ENCODE measurements around the gene TBC1D22A. TPM values are rescaled to one million over a fixed set of nuclear protein-coding genes. Genes with fewer than 3 reads are reported as not detected.

TBC1D22A gene
- total RNA-seq, 1 donor, result 17.7 TPM

DNA sequence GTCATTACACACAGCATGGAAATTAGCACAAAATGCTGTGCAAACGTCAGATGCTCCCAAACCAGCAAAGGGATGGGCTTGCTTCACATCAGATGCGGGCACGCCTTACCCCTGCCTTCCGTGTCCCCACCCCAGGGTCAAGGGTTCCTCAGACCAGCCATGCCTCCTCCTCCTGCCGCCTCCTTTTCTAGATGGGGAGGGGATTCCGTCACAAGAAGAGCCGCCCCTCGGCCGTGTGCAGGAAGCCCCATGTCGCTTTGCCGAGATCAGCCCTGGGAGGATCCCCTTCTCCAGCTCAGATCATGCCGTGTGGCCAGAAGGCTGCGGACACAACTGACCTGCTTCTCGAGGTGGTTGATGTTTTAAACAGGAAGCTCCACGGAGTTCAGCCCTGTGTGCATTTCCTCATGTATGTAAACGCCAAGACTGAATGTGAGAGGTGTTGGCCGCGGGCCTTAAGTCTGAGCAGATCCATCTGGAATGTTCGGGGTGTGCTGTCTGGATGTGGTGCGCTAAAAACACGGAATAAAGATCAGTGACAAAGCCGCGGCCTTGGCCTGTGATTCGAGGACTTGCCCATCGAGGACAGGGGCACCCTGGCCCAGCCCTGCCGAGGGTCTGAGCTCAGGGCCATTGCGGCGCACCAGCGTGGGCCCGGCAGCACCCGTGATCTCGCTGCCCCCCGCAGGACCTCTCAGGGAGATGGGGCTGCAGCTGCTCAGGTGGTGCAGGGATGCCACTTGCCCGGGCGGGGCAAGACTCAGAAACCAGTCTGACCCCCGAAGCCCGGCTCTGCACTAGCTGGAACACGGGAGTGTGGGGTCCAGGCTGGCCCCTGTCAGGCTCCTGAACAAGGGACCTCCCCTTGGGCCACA is 412.9 kb downstream of the TBC1D22A start:
- Histone ChIP-seq H3K27ac (ENCODE audit: low read depth, low read length) (no peak overlapping the region), H3K4me2 (ENCODE audit: insufficient read depth, low read length) (no peak overlapping the region)
- DNase-seq (ENCODE audit: insufficient read length, low spot score, missing footprints), result peak; percentile 66

GRCh38 chr22:47176026-47176389 is 413.6 kb downstream of the TBC1D22A start:
- Histone ChIP-seq H3K4me1 (ENCODE audit: insufficient read depth, low read length) (no peaks in the 10 kb centered on the region), H3K27me3 (ENCODE audit: insufficient read depth, low read length) (no peaks in the 10 kb centered on the region), H3K36me3 (ENCODE audit: insufficient read depth, low read length) (no peaks in the 10 kb centered on the region), H3K4me3 (ENCODE audit: insufficient read depth, low read length) (no peak overlapping the region), H4K20me1 (ENCODE audit: insufficient read depth, low read length) (no peaks in the 10 kb centered on the region), H3K4me2 (ENCODE audit: insufficient read depth, low read length) (no peak overlapping the region), H3K9me3 (ENCODE audit: low read depth, low read length) (no peaks in the 10 kb centered on the region), H3K79me2 (ENCODE audit: insufficient read depth, low read length) (no peaks in the 10 kb centered on the region), H3K27ac (ENCODE audit: low read depth, low read length) (no peak overlapping the region), H2AFZ (ENCODE audit: low read length) (no peak overlapping the region)
- TF ChIP-seq CTCF (IDR thresholded peaks at IDR 0.05; ENCODE audit: extremely low read depth, low read depth, low read length), result no peak
- peak; percentile 76 for DNase-seq (ENCODE audit: insufficient read length, low spot score, missing footprints)

More for the DNA sequence above, 412.9 kb downstream of the TBC1D22A start:
- no peaks in the 10 kb centered on the region for H3K36me3 ChIP-seq (ENCODE audit: insufficient read depth, low read length)
- no peak for TF ChIP-seq CTCF (IDR thresholded peaks at IDR 0.05; ENCODE audit: extremely low read depth, low read depth, low read length)
- no peaks in the 10 kb centered on the region for H4K20me1 ChIP-seq (ENCODE audit: insufficient read depth, low read length)
- no peaks in the 10 kb centered on the region for H3K27me3 ChIP-seq (ENCODE audit: insufficient read depth, low read length)
- H3K9me3 ChIP-seq (ENCODE audit: low read depth, low read length), result no peaks in the 10 kb centered on the region
- no peak overlapping the region for H2AFZ ChIP-seq (ENCODE audit: low read length)
- no peaks in the 10 kb centered on the region for H3K4me1 ChIP-seq (ENCODE audit: insufficient read depth, low read length)
- no peak overlapping the region for H3K4me3 ChIP-seq (ENCODE audit: insufficient read depth, low read length)
- no peaks in the 10 kb centered on the region for H3K79me2 ChIP-seq (ENCODE audit: insufficient read depth, low read length)

- DNase-seq (ENCODE audit: insufficient read length, low spot score, missing footprints), result peak; percentile 73
- no peak for TF ChIP-seq CTCF (IDR thresholded peaks at IDR 0.05; ENCODE audit: extremely low read depth, low read depth, low read length)
- H3K4me3 ChIP-seq (ENCODE audit: insufficient read depth, low read length), result no peak overlapping the region
- H3K4me2 ChIP-seq (ENCODE audit: insufficient read depth, low read length), result no peak overlapping the region
- no peaks in the 10 kb centered on the region for H3K4me1 ChIP-seq (ENCODE audit: insufficient read depth, low read length)
- no peaks in the 10 kb centered on the region for H3K79me2 ChIP-seq (ENCODE audit: insufficient read depth, low read length)
- no peaks in the 10 kb centered on the region for H3K27me3 ChIP-seq (ENCODE audit: insufficient read depth, low read length)
- H2AFZ ChIP-seq (ENCODE audit: low read length), result no peak overlapping the region
- H3K27ac ChIP-seq (ENCODE audit: low read depth, low read length), result no peak overlapping the region
- H3K36me3 ChIP-seq (ENCODE audit: insufficient read depth, low read length), result no peaks in the 10 kb centered on the region
- no peaks in the 10 kb centered on the region for H4K20me1 ChIP-seq (ENCODE audit: insufficient read depth, low read length)
- H3K9me3 ChIP-seq (ENCODE audit: low read depth, low read length), result no peaks in the 10 kb centered on the region
Observed at GRCh38 chr22:47176573-47177333, 414.3 kb downstream of the TBC1D22A start.

DNA sequence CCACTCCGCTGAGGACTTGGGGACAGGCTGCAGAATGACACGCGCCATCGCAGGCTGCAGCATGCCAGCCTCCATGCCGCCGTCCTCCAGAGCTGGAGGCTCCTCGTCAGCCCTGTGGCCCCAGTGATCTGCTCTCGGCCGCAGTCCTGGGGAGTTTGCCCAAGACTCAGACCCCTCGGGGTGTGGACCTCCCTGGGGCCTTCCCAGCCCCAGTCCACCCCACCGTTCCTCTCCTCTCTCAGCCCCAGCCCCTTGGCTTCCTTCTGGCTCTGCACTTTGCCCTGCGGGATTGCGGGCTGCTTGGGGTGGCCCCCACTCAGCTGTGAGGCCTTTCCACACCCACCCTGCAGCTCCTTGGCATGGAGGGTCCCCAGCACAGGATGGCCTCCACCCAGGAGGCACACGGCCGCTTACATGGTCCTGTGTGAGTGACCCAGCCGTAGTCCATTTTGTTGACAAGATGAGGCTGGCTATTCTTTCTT is 414.9 kb downstream of the TBC1D22A start:
- Histone ChIP-seq H3K79me2 (ENCODE audit: insufficient read depth, low read length) (no peaks in the 10 kb centered on the region), H3K4me2 (ENCODE audit: insufficient read depth, low read length) (no peak overlapping the region), H4K20me1 (ENCODE audit: insufficient read depth, low read length) (no peaks in the 10 kb centered on the region), H3K4me3 (ENCODE audit: insufficient read depth, low read length) (no peak overlapping the region), H3K27ac (ENCODE audit: low read depth, low read length) (no peak overlapping the region), H3K4me1 (ENCODE audit: insufficient read depth, low read length) (no peaks in the 10 kb centered on the region), H2AFZ (ENCODE audit: low read length) (no peak overlapping the region), H3K36me3 (ENCODE audit: insufficient read depth, low read length) (no peaks in the 10 kb centered on the region), H3K9me3 (ENCODE audit: low read depth, low read length) (no peaks in the 10 kb centered on the region), H3K27me3 (ENCODE audit: insufficient read depth, low read length) (no peaks in the 10 kb centered on the region)
- peak; percentile 22 for DNase-seq (ENCODE audit: insufficient read length, low spot score, missing footprints)
- TF ChIP-seq CTCF (IDR thresholded peaks at IDR 0.05; ENCODE audit: extremely low read depth, low read depth, low read length), result no peak

Data from osteoblast (primary cell).